HepG2 (cell line): ENCODE results near the gene TP53TG5. TPM values are rescaled to one million over a fixed set of nuclear protein-coding genes. Genes with fewer than 3 reads are reported as not detected.

Experiments
- BHLHE40 ChIP-seq: IDR thresholded peaks from 2 replicates; pipeline ENCODE4 v1.6.1; 2011; ENCODE audit warnings: low read length, improper control_type of control experiment
- BORCS8-MEF2B ChIP-seq: sonication (generic); formaldehyde crosslinking; IDR thresholded peaks from 2 replicates; pipeline ENCODE4 v1.8.0; 2022; ENCODE audit warnings: mild to moderate bottlenecking, missing genetic modification reagents
- ELF3 ChIP-seq: IDR thresholded peaks from 2 replicates; pipeline ENCODE4 v1.6.1; 2016; ENCODE audit warnings: missing genetic modification reagents, missing compliant biosample characterization
- EP300 ChIP-seq, 3 experiments: sonication (generic) in 1 of 3; formaldehyde crosslinking in 1 of 3; IDR thresholded peaks; 2 replicates each; pipeline versions ENCODE4 v1.5.1 to v1.6.1; 2011 to 2020; ENCODE audit warnings: low read depth in 2 of 3, low read length in 2 of 3, borderline replicate concordance in 1 of 3, improper control_type of control experiment in 1 of 3, mild to moderate bottlenecking in 1 of 3, missing genetic modification reagents in 1 of 3, moderate library complexity in 1 of 3
- FLYWCH1 ChIP-seq: sonication (generic); formaldehyde crosslinking; IDR thresholded peaks from 2 replicates; pipeline ENCODE4 v1.8.1; 2023; ENCODE audit warnings: mild to moderate bottlenecking, missing genetic modification reagents
- FOSL1 ChIP-seq: sonication (generic); formaldehyde crosslinking; IDR thresholded peaks from 2 replicates; pipeline ENCODE4 v1.9.0; 2021; ENCODE audit warnings: missing genetic modification reagents, borderline replicate concordance
- FOXK1 ChIP-seq: sonication (generic); formaldehyde crosslinking; IDR thresholded peaks from 2 replicates; pipeline ENCODE4 v1.4.0; 2020; ENCODE audit warnings: low read depth, missing genetic modification reagents, borderline replicate concordance
- FOXO1 ChIP-seq: sonication (generic); formaldehyde crosslinking; IDR thresholded peaks from 2 replicates; pipeline ENCODE4 v1.4.0; 2020; ENCODE audit warnings: missing genetic modification reagents
- HMG20A ChIP-seq: IDR thresholded peaks from 2 replicates; pipeline ENCODE4 v1.6.1; 2016; ENCODE audit warnings: borderline replicate concordance
- KLF15 ChIP-seq: sonication (generic); formaldehyde crosslinking; IDR thresholded peaks from 2 replicates; pipeline ENCODE4 v1.8.1; 2023; ENCODE audit warnings: borderline replicate concordance, mild to moderate bottlenecking, inconsistent platforms, missing genetic modification reagents, mixed read lengths
- RARG ChIP-seq: sonication (generic); formaldehyde crosslinking; IDR thresholded peaks from 2 replicates; pipeline ENCODE4 v1.4.0; 2020; ENCODE audit warnings: low read depth, mild to moderate bottlenecking, missing genetic modification reagents
- RCOR2 ChIP-seq: IDR thresholded peaks from 2 replicates; pipeline ENCODE4 v1.6.1; 2016; ENCODE audit warnings: missing biosample characterization, missing genetic modification reagents
- SOX6 ChIP-seq, 2 experiments: fragments of 450-650 bp in 1 of 2; sonication (generic) in 1 of 2; formaldehyde crosslinking in 1 of 2; IDR thresholded peaks; 2 replicates each; pipeline versions ENCODE4 v1.4.0 to v1.6.1; 2017 to 2020; ENCODE audit warnings: antibody characterized with exemption in 1 of 2, mild to moderate bottlenecking in 1 of 2, missing genetic modification reagents in 1 of 2
- TRIM22 ChIP-seq: fragments of 450-650 bp; IDR thresholded peaks from 2 replicates; pipeline ENCODE4 v1.6.1; 2017
- ZC3H13 ChIP-seq: sonication (generic); formaldehyde crosslinking; IDR thresholded peaks from 2 replicates; pipeline ENCODE4 v1.8.1; 2023; ENCODE audit warnings: mild to moderate bottlenecking, missing genetic modification reagents, moderate library complexity
- ZMYM2 ChIP-seq: sonication (generic); formaldehyde crosslinking; IDR thresholded peaks from 2 replicates; pipeline ENCODE4 v1.8.0; 2022; ENCODE audit warnings: mild to moderate bottlenecking, missing genetic modification reagents
- ZNF205 ChIP-seq: IDR thresholded peaks from 2 replicates; pipeline ENCODE4 v1.6.1; 2018; ENCODE audit warnings: missing biosample characterization, missing genetic modification reagents
- ZNF292 ChIP-seq: sonication (generic); formaldehyde crosslinking; IDR thresholded peaks from 2 replicates; pipeline ENCODE4 v1.8.1; 2022; ENCODE audit warnings: mild to moderate bottlenecking, low read depth, missing genetic modification reagents, borderline replicate concordance
- ZNF30 ChIP-seq: sonication (generic); formaldehyde crosslinking; IDR thresholded peaks from 2 replicates; pipeline ENCODE4 v1.5.0; 2020; ENCODE audit warnings: mild to moderate bottlenecking, missing genetic modification reagents
- ZNF431 ChIP-seq: sonication (generic); formaldehyde crosslinking; IDR thresholded peaks from 2 replicates; pipeline ENCODE4 v1.9.0; 2022; ENCODE audit warnings: missing genetic modification reagents, low read depth, mild to moderate bottlenecking, borderline replicate concordance
- ZNF501 ChIP-seq: sonication (generic); formaldehyde crosslinking; IDR thresholded peaks from 2 replicates; pipeline ENCODE4 v1.5.1; 2020; ENCODE audit warnings: mild to moderate bottlenecking, moderate library complexity, missing genetic modification reagents
- ZNF543 ChIP-seq: sonication (generic); formaldehyde crosslinking; IDR thresholded peaks from 2 replicates; pipeline ENCODE4 v1.4.0; 2020; ENCODE audit warnings: mild to moderate bottlenecking, missing genetic modification reagents
- ZSCAN12 ChIP-seq: sonication (generic); formaldehyde crosslinking; IDR thresholded peaks from 2 replicates; pipeline ENCODE4 v1.9.0; 2021; ENCODE audit warnings: mild to moderate bottlenecking, missing genetic modification reagents
- ZZZ3 ChIP-seq: sonication (generic); formaldehyde crosslinking; IDR thresholded peaks from 2 replicates; pipeline ENCODE4 v1.4.0; 2020; ENCODE audit warnings: missing genetic modification reagents, mild to moderate bottlenecking, borderline replicate concordance
- polyA plus RNA-seq, 8 experiments: library from polyadenylated mRNA; depleted of rRNA in 3 of 8; stranded (reverse) in 7 of 8; unstranded in 1 of 8; fragments of >200 nt; fragmentation: Illumina TruSeq in 4 of 8; extraction: Trizol in 4 of 8; gene quantifications; 2 replicates each; pipeline versions ENCODE4 v1.2.1 to v1.2.3, GENCODE V29; 2011 to 2016; ENCODE audit warnings: low read depth in 4 of 8, missing spikeins in 1 of 8, mixed read lengths in 1 of 8; ENCODE audit not compliant: insufficient read depth in 1 of 8
- total RNA-seq, 5 experiments: library from RNA; depleted of rRNA; stranded (reverse); fragments of >200 nt; fragmentation: Illumina TruSeq; extraction: Trizol; gene quantifications; 2 replicates each; pipeline ENCODE4 v1.2.3, GENCODE V29; 2016; ENCODE audit warnings: low read depth in 1 of 5
- TF ChIP-seq, protein P1 (sequence below): sonication (generic); formaldehyde crosslinking; conservative IDR thresholded peaks from 2 replicates; pipeline ENCODE4 v1.8.1; 2023; ENCODE audit warnings: missing genetic modification reagents
- TF ChIP-seq, protein P2 (sequence below): IDR thresholded peaks from 2 replicates; pipeline ENCODE4 v1.6.1; 2012; ENCODE audit warnings: low read depth, low read length, improper control_type of control experiment

TP53TG5 gene
- total and polyA plus RNA-seq, 2 of the 13 experiments (the other 11 are each of a cell fraction or from before 2014, with no cell fraction given), result 0.11 TPM; not detected in 1

DNA sequence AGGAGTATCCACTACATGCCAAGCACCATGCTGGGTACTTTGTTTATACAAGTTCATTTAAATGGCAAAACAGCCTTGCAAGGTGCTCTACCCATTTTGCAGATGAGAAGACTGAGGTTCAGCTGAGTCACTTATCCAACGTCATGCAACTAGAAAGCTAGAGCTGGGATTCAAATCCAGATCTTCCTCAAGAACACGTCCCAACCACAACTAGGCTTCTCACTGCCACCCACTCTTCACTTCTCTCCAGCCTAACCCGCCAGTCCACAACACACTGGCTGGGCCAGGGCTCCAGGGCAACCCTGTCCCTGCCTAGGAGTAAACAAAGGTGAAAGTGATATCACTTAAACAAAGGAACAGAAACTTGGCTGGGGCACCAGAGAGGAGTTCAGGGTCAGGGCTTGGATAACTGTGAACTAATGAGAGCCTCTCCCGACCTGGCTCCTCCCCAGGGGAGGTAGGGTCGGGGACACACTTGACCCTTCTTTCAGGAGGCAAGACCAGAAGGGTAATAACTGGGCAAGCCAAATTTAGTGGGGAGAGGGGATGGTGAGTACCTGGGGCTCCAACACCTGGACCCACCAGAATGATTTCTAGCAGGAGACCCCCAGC is 37.8 kb downstream of the TP53TG5 start (continued):
- TF ChIP-seq BORCS8-MEF2B (CRISPR knock-in tag) (0 out of 2 replicates have a peak, but pooled peaks have one; percentile 15), ZC3H13 (CRISPR knock-in tag) (no peak), ELF3 (CRISPR knock-in tag) (0 out of 2 replicates have a peak, but pooled peaks have one; percentile 32), FLYWCH1 (CRISPR knock-in tag) (no peak), ZNF30 (no peak), ZZZ3 (CRISPR knock-in tag) (no peak), ZNF292 (CRISPR knock-in tag) (peak; percentile 73; the same call in 1 of the 2 replicates), FOXO1 (CRISPR knock-in tag) (peak; percentile 89), EP300 (IDR thresholded peaks at IDR 0.05; ENCODE audit: low read depth in 2 of 2, low read length in 2 of 2) (peak; percentile 75 to 79; a peak in 3 of 4 replicates), EP300 (CRISPR knock-in tag; IDR thresholded peaks at IDR 0.05; ENCODE audit: borderline replicate concordance) (peak; percentile 66), ZMYM2 (CRISPR knock-in tag) (peak; percentile 96), ZSCAN12 (CRISPR knock-in tag) (no peak), TRIM22 (no peak), ZNF431 (CRISPR knock-in tag) (no peak), BHLHE40 (no peak), KLF15 (CRISPR knock-in tag) (no peak), SOX6 (IDR thresholded peaks at IDR 0.05) (no peak), SOX6 (CRISPR knock-in tag; IDR thresholded peaks at IDR 0.05) (peak; percentile 93), FOSL1 (peak; percentile 12; the same call in 1 of the 2 replicates), RCOR2 (CRISPR knock-in tag) (peak; percentile 99), ZNF205 (0 out of 2 replicates have a peak, but pooled peaks have one; percentile 34), HMG20A (CRISPR knock-in tag) (peak; percentile 83; the same call in 1 of the 2 replicates), FOXK1 (peak; percentile 92), RARG (CRISPR knock-in tag) (no peak), ZNF501 (CRISPR knock-in tag) (peak; percentile 56; the same call in 1 of the 2 replicates), ZNF543 (CRISPR knock-in tag) (peak; percentile 57; the same call in 1 of the 2 replicates)
- TF ChIP-seq, protein P1, sequence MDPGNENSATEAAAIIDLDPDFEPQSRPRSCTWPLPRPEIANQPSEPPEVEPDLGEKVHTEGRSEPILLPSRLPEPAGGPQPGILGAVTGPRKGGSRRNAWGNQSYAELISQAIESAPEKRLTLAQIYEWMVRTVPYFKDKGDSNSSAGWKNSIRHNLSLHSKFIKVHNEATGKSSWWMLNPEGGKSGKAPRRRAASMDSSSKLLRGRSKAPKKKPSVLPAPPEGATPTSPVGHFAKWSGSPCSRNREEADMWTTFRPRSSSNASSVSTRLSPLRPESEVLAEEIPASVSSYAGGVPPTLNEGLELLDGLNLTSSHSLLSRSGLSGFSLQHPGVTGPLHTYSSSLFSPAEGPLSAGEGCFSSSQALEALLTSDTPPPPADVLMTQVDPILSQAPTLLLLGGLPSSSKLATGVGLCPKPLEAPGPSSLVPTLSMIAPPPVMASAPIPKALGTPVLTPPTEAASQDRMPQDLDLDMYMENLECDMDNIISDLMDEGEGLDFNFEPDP (CRISPR knock-in tag), result no peak
- TF ChIP-seq, protein P2, sequence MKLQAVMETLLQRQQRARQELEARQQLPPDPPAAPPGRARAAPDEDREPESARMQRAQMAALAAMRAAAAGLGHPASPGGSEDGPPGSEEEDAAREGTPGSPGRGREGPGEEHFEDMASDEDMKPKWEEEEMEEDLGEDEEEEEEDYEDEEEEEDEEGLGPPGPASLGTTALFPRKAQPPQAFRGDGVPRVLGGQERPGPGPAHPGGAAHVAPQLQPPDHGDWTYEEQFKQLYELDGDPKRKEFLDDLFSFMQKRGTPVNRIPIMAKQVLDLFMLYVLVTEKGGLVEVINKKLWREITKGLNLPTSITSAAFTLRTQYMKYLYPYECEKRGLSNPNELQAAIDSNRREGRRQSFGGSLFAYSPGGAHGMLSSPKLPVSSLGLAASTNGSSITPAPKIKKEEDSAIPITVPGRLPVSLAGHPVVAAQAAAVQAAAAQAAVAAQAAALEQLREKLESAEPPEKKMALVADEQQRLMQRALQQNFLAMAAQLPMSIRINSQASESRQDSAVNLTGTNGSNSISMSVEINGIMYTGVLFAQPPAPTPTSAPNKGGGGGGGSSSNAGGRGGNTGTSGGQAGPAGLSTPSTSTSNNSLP, result 0 out of 2 replicates have a peak, but pooled peaks have one; percentile 38
